ENCODE data around the gene ASCC3. TPM values are rescaled to one million over a fixed set of nuclear protein-coding genes. Genes with fewer than 3 reads are reported as not detected.

The ASCC3 gene
- total RNA-seq, 1 donor from 2014 or later, result 47.6 TPM

DNA sequence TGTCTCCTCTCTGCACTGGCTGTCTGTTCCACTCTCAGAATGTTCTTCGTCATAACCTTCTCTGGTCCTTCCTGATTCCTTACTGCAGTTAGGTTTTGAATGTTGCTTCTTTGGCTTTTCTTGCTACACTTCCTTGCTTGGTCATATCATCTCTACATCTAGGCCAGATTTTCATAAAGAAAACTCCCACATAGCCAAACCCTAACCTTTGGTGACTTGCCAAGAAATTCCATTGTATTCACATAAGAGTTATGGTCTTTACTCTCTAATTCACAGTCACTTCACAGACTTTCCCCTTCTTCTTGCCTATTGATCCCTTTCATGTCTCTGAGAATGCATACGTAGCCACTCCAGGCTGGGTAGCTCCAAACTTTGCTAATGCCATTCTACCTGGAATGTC lies 374.5 kb downstream of the ASCC3 start:
- peak in 1 of 2 donors; percentile 44 for DNase-seq (ENCODE audit: low read depth in 2 of 2)

- DNase-seq (ENCODE audit: low read depth in 2 of 2), result peak in 1 of 2 donors; percentile 74
These were observed 376.1 kb downstream of the ASCC3 start for GRCh38 chr6:100504786-100505737.

GRCh38 chr6:100503043-100503705 lies 378.0 kb downstream of the ASCC3 start:
- DNase-seq (ENCODE audit: low read depth in 2 of 2), result no peak

- DNase-seq (ENCODE audit: low read depth in 2 of 2), result no peak
These were observed 387.8 kb downstream of the ASCC3 start for GRCh38 chr6:100493206-100493888.

DNA sequence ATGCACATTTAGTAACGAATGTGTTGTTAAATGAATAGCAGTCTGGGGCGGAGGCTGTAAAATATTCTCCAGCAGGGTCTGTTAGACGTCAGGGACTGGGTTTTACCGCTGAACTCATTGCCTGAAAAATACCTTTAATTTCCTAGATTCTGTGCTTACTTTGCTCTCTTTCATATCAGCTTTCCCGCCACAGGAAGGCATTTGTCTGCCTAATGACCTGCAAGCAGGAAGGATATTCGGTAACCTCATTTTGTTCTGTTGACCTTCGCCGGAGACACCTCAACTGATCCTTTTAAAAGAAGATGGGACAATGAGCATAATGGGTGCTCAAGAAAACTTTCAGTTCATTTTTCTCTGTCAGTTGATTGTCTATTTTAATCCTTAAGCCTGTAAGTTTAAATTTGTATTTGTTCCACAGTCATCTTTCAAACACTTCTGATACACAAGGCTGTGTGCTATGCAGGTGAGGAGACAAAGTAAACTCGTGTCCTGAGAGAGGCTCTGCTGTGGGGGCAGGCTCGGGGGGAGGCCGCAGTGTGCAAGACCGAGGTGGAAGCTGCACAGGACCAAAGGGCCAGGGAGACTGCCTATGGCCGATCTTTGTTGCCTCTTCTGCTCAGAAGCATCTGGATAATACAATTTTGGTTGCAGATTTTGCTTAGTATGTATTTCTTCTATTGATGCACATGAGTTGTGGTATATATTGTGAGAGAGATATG lies 389.0 kb downstream of the ASCC3 start:
- no peak for DNase-seq (ENCODE audit: low read depth in 2 of 2)

- DNase-seq (ENCODE audit: low read depth in 2 of 2), result no peak
These were observed 391.1 kb downstream of the ASCC3 start for GRCh38 chr6:100490065-100490464.

- DNase-seq (ENCODE audit: low read depth in 2 of 2), result no peak
These were observed 392.9 kb downstream of the ASCC3 start for GRCh38 chr6:100488244-100488643.

- no peak for DNase-seq (ENCODE audit: low read depth in 2 of 2)
These were observed 393.5 kb downstream of the ASCC3 start for GRCh38 chr6:100487638-100488037.

- no peak for DNase-seq (ENCODE audit: low read depth in 2 of 2)
These were observed 395.9 kb downstream of the ASCC3 start for GRCh38 chr6:100485268-100485667.

DNA sequence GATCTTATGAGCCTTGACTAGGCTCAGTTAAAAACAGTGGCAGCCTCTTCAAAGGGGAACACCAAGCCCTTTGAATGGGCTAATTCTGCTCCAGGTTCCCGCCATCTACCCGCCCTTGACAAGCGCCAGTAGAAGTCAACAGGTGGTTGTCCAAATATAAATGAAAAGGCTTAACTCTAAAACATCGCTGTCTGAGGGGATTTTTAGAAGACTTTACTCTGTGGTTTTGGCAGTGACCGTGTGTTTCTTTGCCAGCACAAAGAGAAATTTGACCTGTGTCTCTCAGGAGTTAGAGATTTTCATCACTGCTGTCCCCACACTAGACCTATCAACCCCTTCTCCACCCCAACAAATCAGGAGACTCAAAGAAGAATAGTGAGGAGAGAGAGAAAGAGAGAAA lies 396.7 kb downstream of the ASCC3 start:
- DNase-seq (ENCODE audit: low read depth in 2 of 2), result no peak

DNA sequence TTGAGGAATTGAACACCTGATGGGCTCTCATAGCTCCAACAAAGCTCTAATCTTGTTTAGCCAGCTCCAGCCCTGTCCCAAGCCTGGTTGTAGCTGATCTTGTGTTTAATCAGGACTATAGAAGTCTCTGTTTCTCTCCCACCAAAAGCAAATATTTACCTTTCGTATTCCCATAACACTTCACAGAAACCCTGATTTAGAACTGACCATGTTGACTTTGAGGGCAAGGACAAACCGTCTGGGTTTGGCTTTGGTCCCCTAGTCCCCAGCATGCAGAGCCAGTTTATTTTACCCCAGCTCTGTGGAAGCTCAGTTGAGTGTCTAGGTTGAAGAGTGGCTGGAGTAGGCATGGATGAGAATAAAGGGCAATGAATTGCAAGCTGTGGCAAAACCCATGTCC lies 398.4 kb downstream of the ASCC3 start:
- DNase-seq (ENCODE audit: low read depth in 2 of 2), result no peak

- DNase-seq (ENCODE audit: low read depth in 2 of 2), result peak; percentile 39 to 55
These were observed 401.7 kb downstream of the ASCC3 start for GRCh38 chr6:100479179-100480035.

DNA sequence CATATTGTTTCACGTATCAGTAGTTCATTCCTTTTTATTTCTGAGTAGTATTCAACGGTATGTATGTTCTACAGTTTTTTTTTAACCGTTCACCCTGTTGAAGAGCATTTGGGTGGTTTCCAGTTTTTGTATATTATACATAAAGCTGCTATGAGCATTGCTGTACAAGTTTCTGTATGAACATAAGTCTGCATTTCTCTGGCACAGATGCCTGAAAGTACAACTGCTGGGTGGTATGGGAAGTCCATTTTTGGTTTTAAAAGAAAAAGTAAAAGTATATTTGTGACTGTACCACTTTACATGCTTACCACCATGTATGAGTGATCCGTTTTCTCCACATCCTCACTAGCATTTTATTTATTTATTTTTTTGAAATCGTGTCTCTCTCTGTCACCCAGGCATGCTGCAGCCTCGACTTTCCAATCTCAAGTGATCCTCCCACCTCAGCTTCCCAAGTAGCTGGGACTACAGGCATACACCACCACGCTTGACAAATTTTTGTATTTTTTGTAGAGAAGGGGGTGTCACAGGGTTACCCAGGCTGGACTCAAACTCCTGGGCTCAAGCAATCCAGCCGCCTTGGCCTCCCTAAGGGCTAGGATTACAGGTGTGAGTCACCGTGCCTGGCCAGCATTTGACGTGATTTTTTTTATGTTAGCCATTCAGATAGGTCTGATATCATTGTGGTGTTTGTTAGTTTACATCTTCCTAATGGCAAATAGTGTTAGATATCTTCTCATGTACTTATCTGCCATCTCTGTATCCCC lies 405.4 kb downstream of the ASCC3 start:
- no peak for DNase-seq (ENCODE audit: low read depth in 2 of 2)

DNA sequence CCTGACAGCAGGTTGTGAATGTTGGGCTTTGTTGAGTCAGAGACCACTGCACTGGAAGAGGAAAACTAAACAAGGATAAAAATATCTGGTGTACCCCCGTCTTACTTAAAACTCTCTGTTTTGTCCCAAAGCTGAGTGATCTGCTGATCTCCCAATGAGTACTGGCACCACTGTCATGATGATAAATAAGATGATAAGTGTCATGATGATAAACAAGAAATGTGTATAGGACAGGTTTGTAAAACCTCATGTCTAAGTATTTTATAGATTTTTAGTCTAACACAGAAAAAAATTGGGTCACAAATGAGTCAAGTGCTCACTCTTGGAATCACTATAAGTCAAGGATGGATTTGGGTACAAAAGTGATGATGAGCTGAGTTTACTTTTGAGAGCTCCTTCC lies 407.9 kb downstream of the ASCC3 start:
- no peak for DNase-seq (ENCODE audit: low read depth in 2 of 2)

- DNase-seq (ENCODE audit: low read depth in 2 of 2), result no peak
These were observed 408.5 kb downstream of the ASCC3 start for GRCh38 chr6:100472674-100473073.

- no peak for DNase-seq (ENCODE audit: low read depth in 2 of 2)
These were observed 410.6 kb downstream of the ASCC3 start for GRCh38 chr6:100470422-100471120.

- DNase-seq (ENCODE audit: low read depth in 2 of 2), result no peak
These were observed 411.8 kb downstream of the ASCC3 start for GRCh38 chr6:100469101-100469859.

GRCh38 chr6:100468016-100468622 lies 413.0 kb downstream of the ASCC3 start:
- DNase-seq (ENCODE audit: low read depth in 2 of 2), result no peak
